SW 1271 (cell line): ENCODE results near the gene PFKP.

Source experiments
- DNase-seq, 2 experiments: peaks; one replicate each; lab custom pipeline; 2025; lab: John Stamatoyannopoulos, UW

Gene PFKP

DNA sequence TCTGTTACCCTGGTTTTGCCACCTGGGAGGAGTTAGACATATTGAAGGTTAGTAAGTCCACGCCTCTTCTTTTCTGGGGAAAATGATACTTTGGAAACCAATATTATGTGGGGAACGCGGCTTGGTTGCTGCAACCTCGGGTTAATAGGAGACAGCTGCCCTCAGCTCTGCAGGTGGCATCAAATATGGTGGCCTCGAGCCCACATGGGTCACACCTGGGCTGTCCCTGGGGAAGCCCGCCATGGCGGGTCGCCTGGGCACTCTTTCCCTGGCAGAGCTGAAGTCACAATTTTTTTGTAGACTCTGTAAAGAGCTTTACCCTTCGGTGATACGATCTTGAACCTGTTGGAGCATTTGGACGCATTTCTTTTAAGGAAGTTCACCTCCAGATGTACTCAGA is 2.5 kb downstream of the PFKP start:
- DNase-seq: no peak

DNA sequence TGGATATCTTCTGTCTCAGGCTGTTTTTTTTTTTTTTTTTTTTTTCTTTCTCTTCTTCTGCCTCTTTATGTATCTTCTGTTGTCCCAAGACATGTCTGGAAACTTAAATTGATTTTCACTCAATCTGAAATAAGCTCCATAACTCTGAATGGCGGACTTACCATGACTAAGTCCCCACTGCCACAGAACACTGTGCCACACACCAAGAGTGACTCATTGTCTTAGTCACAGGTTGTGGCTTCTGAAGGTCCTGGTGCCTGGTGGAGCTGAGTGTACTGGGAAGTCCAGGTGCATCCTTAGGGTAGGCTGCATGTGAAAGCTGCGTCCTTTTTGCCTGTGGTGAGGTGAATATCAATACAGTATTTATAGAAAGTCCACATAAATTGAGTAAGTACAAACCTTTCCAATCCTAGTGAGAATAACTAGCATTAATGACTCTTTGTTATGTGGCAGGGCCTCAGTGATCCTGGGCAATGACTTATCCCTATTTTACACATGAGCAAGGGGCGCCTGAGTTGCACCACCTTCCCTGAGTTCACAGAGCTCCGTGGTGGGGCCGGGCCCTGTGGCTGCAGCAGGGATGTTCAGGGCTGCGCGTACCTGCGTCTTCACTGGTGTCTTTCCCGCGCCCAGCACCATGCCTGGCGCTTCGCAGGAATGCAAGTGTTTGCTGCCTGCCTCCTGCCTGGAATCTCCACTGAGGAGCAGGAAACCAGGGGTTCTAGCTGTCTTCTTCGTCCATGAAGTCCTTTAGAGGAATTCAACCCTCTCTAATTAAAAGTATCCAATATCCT is 4.3 kb downstream of the PFKP start:
- DNase-seq: peak; percentile 62 to 81

DNA sequence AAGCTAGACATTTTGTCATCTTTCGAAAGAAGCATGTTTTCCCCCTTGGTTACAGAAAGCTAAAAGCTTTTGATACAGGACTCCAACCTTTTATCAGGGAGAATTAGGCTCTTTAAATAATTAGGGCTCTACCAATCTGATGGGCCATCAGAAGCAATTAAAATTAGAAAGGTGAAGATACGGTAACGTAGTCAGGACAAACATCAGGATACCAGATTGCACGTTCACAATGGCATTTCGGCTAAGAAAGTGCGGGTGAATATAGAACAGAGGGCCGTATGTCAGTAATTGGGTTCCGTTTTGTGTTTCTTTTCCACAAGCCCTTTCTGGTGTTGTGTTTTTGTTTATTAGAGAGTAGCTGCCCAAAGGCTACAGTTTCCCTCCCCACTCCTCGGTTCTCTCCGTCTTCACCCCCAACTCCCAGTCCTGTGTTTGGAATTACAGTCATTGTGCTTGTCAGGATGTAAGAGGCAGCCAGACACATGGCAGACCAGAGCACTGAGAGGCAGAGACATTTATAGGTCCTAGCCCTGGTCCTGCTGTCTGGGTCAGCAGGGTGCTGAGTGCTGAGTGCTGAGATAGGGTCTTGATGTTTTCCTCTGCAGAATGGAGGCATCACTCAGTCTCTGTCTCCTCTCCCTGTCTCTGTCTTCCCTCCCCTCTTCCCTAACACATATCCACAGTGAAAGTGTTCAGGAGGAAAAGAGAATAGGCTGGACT is 5.5 kb downstream of the PFKP start:
- no peak for DNase-seq

DNA sequence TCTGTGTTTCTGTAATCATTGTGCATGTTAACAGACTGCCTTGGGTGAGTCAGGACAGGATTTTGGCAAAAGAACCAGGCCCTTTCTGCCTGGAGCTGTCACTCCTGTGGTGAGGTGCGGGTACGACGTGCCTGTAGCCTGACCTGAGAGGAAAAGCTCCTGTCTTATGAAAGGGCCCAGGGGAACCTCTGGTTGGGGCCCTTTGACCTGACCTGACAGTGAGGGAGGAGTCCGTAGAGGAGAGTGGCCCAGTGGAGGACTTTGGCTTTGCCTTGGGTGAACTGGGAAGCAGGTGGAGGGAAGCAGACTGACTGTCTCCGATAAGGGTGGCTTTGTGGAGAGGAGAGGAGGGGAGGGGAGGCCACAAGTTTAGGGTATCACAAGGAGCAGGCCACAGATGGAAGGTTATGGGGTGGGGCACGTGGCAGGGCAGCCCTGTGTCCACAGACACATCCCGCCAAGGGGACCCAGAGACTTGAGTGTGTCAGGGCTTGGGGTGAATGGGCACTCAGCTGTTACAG is 6.9 kb downstream of the PFKP start:
- DNase-seq: no peak

DNA sequence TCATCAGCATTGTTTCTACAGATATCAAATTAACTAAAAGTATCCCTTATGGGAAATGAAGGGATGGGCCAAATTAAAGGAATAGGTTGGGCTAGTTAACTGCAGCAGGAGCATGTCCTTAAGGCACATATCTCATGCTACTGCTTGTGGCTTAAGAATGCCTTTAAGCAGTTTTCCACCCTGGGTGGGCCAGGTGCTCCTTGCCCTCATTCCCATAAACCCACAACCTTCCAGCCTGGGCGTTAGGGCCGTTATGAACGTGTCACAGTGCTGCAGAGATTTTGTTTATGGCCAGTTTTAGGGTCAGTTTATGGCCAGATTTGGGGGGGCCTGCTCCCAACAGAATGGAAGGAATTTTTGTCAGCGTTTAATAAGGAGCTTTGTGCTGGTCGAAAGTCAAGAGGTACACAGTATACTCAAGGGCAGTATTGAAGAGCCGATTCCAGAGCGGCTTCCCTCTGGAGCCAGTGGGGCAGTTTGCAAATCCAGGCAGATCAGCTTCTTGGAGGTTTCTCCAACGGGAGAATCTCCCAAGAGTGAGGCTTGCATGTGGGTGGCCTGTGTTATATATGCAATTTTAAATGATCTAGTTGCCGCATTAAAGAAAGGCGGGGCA is 7.7 kb downstream of the PFKP start:
- DNase-seq: no peak

DNA sequence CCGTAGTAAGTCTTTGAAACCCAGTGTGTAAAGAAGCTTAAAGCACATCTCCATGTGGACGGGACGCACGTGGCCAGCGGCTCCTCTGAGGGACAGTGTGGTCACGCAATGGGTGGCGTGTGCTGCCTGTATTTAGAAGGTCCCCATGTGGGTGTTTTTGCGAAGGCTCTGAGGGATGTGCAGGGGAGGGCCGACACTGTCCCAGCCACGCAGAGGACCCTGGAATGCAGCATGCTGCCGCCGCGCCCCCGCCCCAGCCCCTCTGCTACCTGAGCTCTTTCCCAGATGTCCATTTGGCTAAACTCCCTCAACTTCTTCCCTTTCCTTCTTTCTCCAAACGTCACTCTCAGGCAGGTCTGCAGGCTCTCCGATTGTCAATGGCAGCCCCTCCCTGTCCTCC is 8.8 kb downstream of the PFKP start:
- no peak for DNase-seq

- no peak for DNase-seq
Measured at GRCh38 chr10:3077509-3077908, 10.2 kb downstream of the PFKP start.

DNA sequence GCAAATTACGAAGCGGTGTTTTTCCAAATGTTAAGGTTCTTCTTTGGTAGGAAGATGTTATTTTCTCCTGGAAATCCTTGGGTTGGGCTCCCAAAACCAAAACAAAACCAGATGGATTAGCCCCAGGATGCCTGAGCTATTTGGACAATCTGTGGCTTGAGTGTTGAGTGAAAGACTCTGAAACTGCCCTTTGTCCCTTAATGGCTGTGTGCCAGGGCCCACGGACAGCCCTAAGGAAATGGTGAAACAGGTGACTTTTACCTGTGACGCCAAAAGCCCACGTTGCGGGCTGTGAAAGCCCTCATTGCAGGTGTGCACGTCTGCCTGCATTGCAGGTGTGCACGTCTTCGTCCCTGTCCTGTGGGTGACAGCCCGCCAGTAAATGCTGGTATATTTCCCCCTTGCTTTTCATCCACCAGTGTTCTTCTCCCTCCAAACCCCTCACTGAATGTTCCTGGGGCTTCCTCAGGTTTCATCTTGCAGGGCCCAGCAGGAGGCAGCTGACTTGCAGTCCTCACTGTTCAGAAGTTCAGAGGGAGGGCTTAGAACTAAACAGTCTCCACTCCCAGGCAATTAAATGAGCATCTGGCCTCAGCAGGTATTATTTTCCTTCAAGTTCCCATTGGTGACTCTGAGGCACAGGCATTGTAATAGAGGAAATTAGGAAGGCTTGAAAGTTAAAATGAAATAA is 10.7 kb downstream of the PFKP start:
- no peak for DNase-seq

DNA sequence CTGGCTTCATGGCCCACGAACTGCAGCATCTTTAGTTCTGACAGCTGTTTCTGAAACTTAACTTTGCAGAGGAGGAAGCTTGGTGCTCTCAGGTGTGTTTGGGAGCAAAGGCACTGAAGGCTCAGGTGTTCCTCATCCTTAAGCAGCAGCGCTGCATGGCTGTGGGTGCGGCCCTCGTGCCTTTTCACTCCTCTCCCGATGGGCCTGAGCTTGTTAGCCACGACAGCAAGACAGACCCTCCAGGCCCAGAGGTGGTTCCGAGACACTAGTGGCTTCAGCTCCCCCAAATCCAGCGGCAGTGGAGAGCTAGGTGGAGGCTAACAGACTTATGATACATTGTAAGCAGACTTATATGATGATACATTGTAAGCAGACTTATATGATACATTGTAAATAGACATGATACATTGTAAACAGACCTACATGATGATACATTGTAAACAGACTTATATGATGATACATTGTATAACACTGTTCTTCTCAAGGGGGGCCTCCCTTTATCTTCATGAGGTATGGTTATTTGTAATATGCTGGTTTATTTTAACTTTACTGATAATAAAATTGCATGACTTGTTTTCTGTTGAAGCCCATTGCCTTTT is 14.1 kb downstream of the PFKP start:
- DNase-seq: no peak

- DNase-seq: no peak
Measured at GRCh38 chr10:3082290-3082689, 14.9 kb downstream of the PFKP start.

GRCh38 chr10:3085785-3086567 is 18.6 kb downstream of the PFKP start:
- DNase-seq: no peak

- DNase-seq: no peak
Measured at GRCh38 chr10:3090388-3090787, 23.0 kb downstream of the PFKP start.

GRCh38 chr10:3090914-3091787 is 23.8 kb downstream of the PFKP start:
- peak in 1 of 2 experiments; percentile 41 for DNase-seq

DNA sequence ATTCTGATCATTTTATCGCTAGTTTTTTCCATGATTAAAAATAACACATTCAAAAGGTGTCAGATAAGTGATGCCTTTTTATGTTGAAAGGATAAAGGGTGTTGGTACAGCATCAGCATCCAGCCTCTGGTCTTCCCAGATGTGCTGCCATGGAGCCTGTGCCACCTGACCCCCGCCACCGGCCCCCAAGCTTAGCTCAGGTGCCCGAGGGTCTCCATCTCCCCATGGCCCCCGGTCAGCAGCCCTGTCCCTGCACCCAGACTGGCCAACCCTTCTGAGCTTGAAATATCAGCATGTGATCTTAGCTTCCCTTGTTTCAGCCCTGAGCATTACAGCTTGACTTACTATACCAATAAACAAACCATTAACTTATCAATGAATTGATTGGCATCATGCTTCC is 24.6 kb downstream of the PFKP start:
- DNase-seq: no peak

DNA sequence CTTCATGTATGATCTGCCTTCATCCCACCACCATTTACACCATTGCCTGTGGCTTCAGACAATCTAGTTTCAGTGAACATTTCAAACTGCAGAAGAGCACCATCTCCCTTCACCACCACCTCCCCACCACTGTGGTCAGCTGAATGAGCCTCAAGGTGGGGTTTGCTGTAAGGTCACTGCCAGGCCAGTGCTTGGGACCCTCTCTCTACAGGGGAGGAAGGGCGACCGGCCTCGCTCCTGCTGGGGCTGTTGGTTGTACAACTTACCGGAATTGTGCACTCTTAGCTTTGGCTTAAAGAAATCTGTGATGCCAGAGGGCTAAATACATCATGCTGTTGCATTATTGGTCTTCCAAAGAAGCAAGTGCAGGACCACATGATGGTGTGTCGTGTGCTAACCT is 26.6 kb downstream of the PFKP start:
- no peak for DNase-seq

DNA sequence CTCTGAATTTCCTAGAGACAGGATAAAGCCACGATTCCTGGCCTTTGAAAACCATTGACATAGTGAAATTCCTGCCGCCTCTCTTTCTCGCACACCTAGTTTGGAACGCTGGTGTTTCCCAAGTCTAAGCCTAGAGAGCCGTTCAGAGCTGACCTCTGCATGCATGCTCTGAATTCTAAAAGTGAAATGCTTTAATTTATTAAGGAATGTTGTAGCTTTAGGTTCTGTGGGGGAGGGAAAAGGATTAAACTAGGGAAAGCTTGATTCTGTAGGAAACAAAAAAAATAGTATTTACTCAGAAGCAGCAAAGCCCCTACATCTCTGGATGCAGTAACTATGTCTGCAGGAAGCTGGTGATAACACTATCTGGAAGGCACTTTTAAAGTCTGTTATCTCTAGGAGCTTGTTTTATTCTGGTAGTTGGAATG is 27.3 kb downstream of the PFKP start:
- DNase-seq: no peak

DNA sequence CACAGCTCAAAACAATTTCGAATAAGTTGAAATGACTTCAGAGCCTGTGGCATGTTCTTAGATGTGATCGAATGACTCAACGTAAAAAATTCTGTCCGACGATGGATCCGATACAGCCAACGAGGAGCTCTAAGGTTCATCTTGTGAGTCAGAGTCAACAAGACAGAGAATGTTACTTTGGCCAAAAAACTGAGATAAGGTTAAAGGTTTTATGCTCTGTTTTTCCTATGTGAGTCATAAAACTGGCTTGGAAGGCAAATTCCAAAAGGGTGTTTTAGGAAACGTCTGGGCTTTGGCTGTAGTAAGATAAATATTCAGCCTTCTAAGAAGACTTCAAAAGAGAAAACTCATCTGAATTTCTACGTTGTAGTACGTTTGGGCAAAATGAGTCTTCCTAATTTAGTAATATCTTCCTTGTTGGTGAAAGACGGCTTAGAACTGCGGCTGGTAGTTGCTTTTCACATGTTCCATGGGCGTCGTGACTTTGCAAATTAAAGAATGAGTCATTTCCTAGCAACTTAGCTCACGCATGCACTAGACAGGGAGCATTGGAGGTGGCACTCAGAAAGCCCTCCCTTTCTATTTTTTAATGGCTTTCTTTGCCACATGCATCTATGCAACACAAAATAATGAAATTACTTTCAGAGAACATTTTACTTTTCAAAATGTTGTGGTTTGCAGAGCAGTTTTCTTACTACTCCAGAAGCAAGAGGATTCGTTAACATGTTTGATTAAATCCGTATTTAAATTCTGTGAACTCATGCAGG is 28.2 kb downstream of the PFKP start:
- peak; percentile 86 to 93 for DNase-seq

GRCh38 chr10:3096149-3096548 is 28.8 kb downstream of the PFKP start:
- no peak for DNase-seq

GRCh38 chr10:3097160-3097559 is 29.8 kb downstream of the PFKP start:
- no peak for DNase-seq
